Endothelial cell of umbilical vein (primary cell): Measurements from ENCODE around the gene TPP1. TPM values are rescaled to one million over a fixed set of nuclear protein-coding genes. Genes with fewer than 3 reads are reported as not detected.

Experiments used
- BruUV-seq: library from RNA; stranded (reverse); fragments of 400-500 nt; replicated peaks from 2 replicates; lab custom pipeline; 2021; lab: Mats Ljungman, UMichigan
- CTCF ChIA-PET: fragments of 300-600, 350-600 bp; sonication (Branson Sonifier 250); formaldehyde crosslinking; loops from one replicate; lab custom pipeline; 2021; ENCODE audit warnings: antibody characterized with exemption, inconsistent platforms; lab: Charles Lee
- POLR2A ChIA-PET: fragments of 300-600, 350-600 bp; sonication (Branson Sonifier 250); formaldehyde crosslinking; loops from one replicate; lab custom pipeline; 2021; ENCODE audit warnings: antibody characterized with exemption, inconsistent platforms; lab: Charles Lee
- DNase-seq: peaks from one replicate; pipeline ENCODE4 v3.0.0-alpha.2; 2011; ENCODE audit warnings: low read depth, low spot score
- FAIRE-seq: peaks from 2 replicates; lab custom pipeline; 2011; peaks lifted over from hg19 to GRCh38; lab: Jason Lieb, UNC
- H2AFZ ChIP-seq: 2 replicates; pipeline ENCODE4 v1.6.0; 2012; ENCODE audit warnings: low read depth, low read length, control low read depth, inconsistent platforms
- H3K27ac ChIP-seq: 2 replicates; pipeline ENCODE4 v1.5.1; 2011; ENCODE audit warnings: low read depth, mild to moderate bottlenecking, control low read depth, low read length, moderate library complexity; ENCODE audit not compliant: insufficient read depth
- H3K27me3 ChIP-seq, 2 experiments: 2 replicates each; pipeline versions ENCODE4 v1.6.0 to v1.6.1; 2011; ENCODE audit warnings: low read length in 2 of 2, mixed read lengths in 1 of 2; ENCODE audit not compliant: control insufficient read depth in 2 of 2, insufficient read depth in 2 of 2
- H3K36me3 ChIP-seq, 2 experiments: 2 replicates in 1 of 2; 3 replicates in 1 of 2; pipeline ENCODE4 v1.5.1; 2011; ENCODE audit warnings: low read length in 2 of 2, mild to moderate bottlenecking in 1 of 2, moderate library complexity in 1 of 2; ENCODE audit not compliant: control insufficient read depth in 2 of 2, insufficient read depth in 2 of 2; ENCODE audit errors: extremely low read depth in 1 of 2
- H3K4me1 ChIP-seq: 3 replicates; pipeline ENCODE4 v1.5.1; 2011; ENCODE audit warnings: mild to moderate bottlenecking, low read length; ENCODE audit not compliant: control insufficient read depth, insufficient read depth; ENCODE audit errors: extremely low read depth
- H3K4me2 ChIP-seq: 2 replicates; pipeline ENCODE4 v1.6.1; 2011; ENCODE audit warnings: low read length, control low read depth, mixed read lengths; ENCODE audit not compliant: insufficient read depth
- H3K4me3 ChIP-seq, 3 experiments: fragments of 200-600 bp in 1 of 3; sonication (generic), shearing (Covaris generic) in 1 of 3; replicated peaks in 1 of 3; 2 replicates each; pipeline ENCODE4 v1.5.1; 2011 to 2016; ENCODE audit warnings: control low read depth in 3 of 3, low read length in 3 of 3, mild to moderate bottlenecking in 2 of 3, inconsistent platforms in 1 of 3, low read depth in 1 of 3, moderate library complexity in 1 of 3; ENCODE audit not compliant: insufficient read depth in 1 of 3
- H3K79me2 ChIP-seq: 2 replicates; pipeline ENCODE4 v1.6.0; 2012; ENCODE audit warnings: low read length, inconsistent platforms; ENCODE audit not compliant: control insufficient read depth, insufficient read depth
- H3K9ac ChIP-seq: replicated peaks from 2 replicates; pipeline ENCODE3; 2011; ENCODE audit warnings: low read length, control low read depth; ENCODE audit not compliant: insufficient read depth; ENCODE audit errors: extremely low read depth
- H3K9me1 ChIP-seq: replicated peaks from 3 replicates; pipeline ENCODE4 v1.6.0; 2011; ENCODE audit warnings: mild to moderate bottlenecking, low read length; ENCODE audit not compliant: control insufficient read depth, insufficient read depth; ENCODE audit errors: extremely low read depth
- H3K9me3 ChIP-seq: replicated peaks from 2 replicates; pipeline ENCODE4 v1.5.1; 2012; ENCODE audit warnings: low read length, inconsistent platforms; ENCODE audit not compliant: control insufficient read depth, insufficient read depth
- H4K20me1 ChIP-seq: replicated peaks from 2 replicates; pipeline ENCODE3; 2011; ENCODE audit warnings: mild to moderate bottlenecking, low read length; ENCODE audit not compliant: control insufficient read depth, insufficient read depth; ENCODE audit errors: extremely low read depth
- CTCF ChIP-seq, 2 donors: IDR thresholded peaks; 1 replicate in 1 of 2; 2 replicates in 1 of 2; pipeline ENCODE4 v1.5.1; 2011; ENCODE audit warnings: low read length in 2 of 2, mild to moderate bottlenecking in 2 of 2, moderate library complexity in 2 of 2, control low read depth in 1 of 2, inconsistent platforms in 1 of 2, low read depth in 1 of 2; ENCODE audit not compliant: insufficient read depth in 1 of 2; ENCODE audit errors: extremely low read depth in 1 of 2
- EZH2 ChIP-seq: IDR thresholded peaks from 2 replicates; pipeline ENCODE4 v1.6.1; 2012; ENCODE audit warnings: borderline replicate concordance, low read depth, mild to moderate bottlenecking, moderate library complexity, low read length, inconsistent platforms; ENCODE audit not compliant: severe bottlenecking
- FOS ChIP-seq: IDR thresholded peaks from 2 replicates; pipeline ENCODE4 v1.6.1; 2011; ENCODE audit warnings: mild to moderate bottlenecking, low read length, moderate library complexity, borderline replicate concordance; ENCODE audit not compliant: insufficient read depth
- GATA2 ChIP-seq: IDR thresholded peaks from 2 replicates; pipeline ENCODE4 v1.7.0; 2011; ENCODE audit warnings: low read depth, mild to moderate bottlenecking, moderate library complexity, mixed read lengths, low read length; ENCODE audit not compliant: insufficient read length, insufficient read depth
- JUN ChIP-seq: IDR thresholded peaks from 2 replicates; pipeline ENCODE4 v1.6.1; 2011; ENCODE audit warnings: borderline replicate concordance, low read depth; ENCODE audit not compliant: insufficient read length, insufficient read depth
- MYC ChIP-seq: IDR thresholded peaks from one replicate; pipeline ENCODE4 v1.6.1; 2011; ENCODE audit warnings: mild to moderate bottlenecking, low read depth, low read length
- POLR2A ChIP-seq: IDR thresholded peaks from 2 replicates; pipeline ENCODE4 v1.6.1; 2012; ENCODE audit warnings: low read depth, mild to moderate bottlenecking, control low read depth, low read length
- POLR2AphosphoS5 ChIP-seq: IDR thresholded peaks from 2 replicates; pipeline ENCODE4 v1.6.1; 2012; ENCODE audit warnings: low read depth, mild to moderate bottlenecking, control low read depth, low read length, moderate library complexity; ENCODE audit not compliant: insufficient read depth
- dilution Hi-C: fragments of 300-500 bp; cut with MboI; formaldehyde crosslinking; loops from one replicate; pipeline ENCODE4 v1.15.0; 2019; ENCODE audit warnings: low sequenced_read_pairs; ENCODE audit not compliant: extremely low pct_ligation_motif_present
- intact Hi-C: fragments of 100-400 bp; cut with micrococcal nuclease; formaldehyde crosslinking; loops from one replicate; pipeline ENCODE4 v1.10.0; 2022
- polyA plus RNA-seq, 4 experiments: library from polyadenylated mRNA; depleted of rRNA in 3 of 4; stranded (reverse) in 3 of 4; unstranded in 1 of 4; fragments of >200 nt; gene quantifications; 2 replicates each; pipeline versions ENCODE4 v1.2.1 to v1.2.3, GENCODE V29; 2011 to 2012; ENCODE audit warnings: missing spikeins in 1 of 4
- total RNA-seq: library from RNA; stranded (reverse); gene quantifications from 2 replicates; pipeline ENCODE4 v1.2.3, GENCODE V29; 2021
- TF ChIP-seq, protein P1 (sequence below): IDR thresholded peaks from 2 replicates; pipeline ENCODE4 v1.6.1; 2011; ENCODE audit not compliant: insufficient read depth, insufficient read length

TPP1 gene
- total and polyA plus RNA-seq, 2 donors (not counting 3 experiments of a cell fraction or from before 2014, with no cell fraction given), result 124 to 224 TPM

DNA sequence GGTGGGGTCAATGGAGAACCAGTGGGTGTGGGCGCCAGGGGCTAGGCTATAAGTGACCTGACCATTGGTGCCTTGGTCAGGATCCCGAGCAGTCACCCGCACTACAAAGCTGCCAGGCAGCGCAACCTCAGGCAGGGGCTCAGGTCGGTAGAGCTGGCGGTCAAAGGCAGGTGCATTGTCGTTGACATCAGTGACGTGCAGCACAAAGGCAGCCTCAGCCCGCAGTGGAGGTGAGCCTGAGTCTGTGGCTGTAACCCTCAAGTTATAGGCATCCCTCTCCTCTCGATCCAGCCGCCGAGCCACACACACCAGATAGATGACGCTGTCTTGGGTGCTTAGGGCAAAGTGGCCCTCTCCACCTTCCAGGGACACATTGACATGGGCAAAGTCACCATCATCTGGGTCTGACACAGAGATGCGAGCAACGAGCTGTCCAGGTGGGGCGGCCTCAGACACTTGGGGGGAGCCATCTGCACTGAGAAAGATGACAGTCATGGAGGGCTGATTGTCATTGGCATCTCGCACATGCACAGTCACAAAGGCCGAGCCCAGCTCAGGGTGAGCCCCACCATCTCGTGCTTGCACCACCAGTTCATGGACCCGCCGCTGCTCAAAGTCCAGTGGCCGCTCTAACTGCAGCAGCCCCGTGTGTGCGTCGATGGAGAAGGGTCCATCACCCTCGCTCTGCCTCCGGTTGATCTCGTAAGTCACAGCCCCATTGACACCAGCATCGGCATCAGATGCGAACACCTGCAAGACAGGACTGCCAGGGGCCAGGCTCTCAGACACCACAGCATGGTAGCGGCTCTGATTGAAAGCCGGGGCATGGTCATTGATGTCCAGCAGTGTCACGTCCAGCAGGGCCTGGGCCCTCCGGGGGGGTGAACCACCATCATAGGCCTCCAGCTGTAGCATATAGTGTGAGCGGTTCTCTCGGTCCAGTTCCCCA is 21.1 kb upstream of the TPP1 start:
- FAIRE-seq, result no peak
- POLR2A ChIA-PET, result no interaction called here
- H2AFZ ChIP-seq, result no peak overlapping the region

More for the DNA sequence above, 21.1 kb upstream of the TPP1 start:
- Histone ChIP-seq H3K9me1 (no peaks in the 10 kb centered on the region), H3K36me3 (peaks cover 0 to 17% of the 10 kb centered on the region in 2 experiments), H3K9me3 (no peaks in the 10 kb centered on the region), H3K27me3 (no peaks in the 10 kb centered on the region), H3K4me1 (peaks cover 38% of the 10 kb centered on the region), H3K9ac (no peak overlapping the region), H3K79me2 (peaks cover 5% of the 10 kb centered on the region), H3K4me3 (no peak overlapping the region), H3K4me2 (no peak overlapping the region), H3K27ac (no peak overlapping the region), H4K20me1 (no peaks in the 10 kb centered on the region)
- dilution Hi-C loops (no loop called here), intact Hi-C loops (no loop called here)
- TF ChIP-seq FOS (no peak), MYC (no peak), POLR2A (no peak), POLR2AphosphoS5 (no peak), EZH2 (no peak), JUN (no peak), GATA2 (no peak), CTCF (IDR thresholded peaks at IDR 0.05; ENCODE audit: extremely low read depth in 1 of 2, insufficient read depth in 1 of 2, low read depth in 1 of 2, low read length in 2 of 2) (no peak)
- TF ChIP-seq, protein P1, sequence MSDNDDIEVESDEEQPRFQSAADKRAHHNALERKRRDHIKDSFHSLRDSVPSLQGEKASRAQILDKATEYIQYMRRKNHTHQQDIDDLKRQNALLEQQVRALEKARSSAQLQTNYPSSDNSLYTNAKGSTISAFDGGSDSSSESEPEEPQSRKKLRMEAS, result no peak
- no peak for DNase-seq
- BruUV-seq, result TSS peak; percentile 61
- CTCF ChIA-PET, result interaction anchor here (0.9 to 1.0 kb wide), 2 partner anchors 9 to 43 kb away, joined by 3 to 4 read pairs; partner anchors contain the start of gene MRPL17
